K562 (cell line): ENCODE data around the gene MPZL1. TPM values are rescaled to one million over a fixed set of nuclear protein-coding genes. Genes with fewer than 3 reads are reported as not detected.

Source experiments
- ARNT ChIP-seq, 2 experiments: fragments of 450-650 bp; IDR thresholded peaks; 2 replicates each; pipeline ENCODE4 v1.6.1; 2016; ENCODE audit warnings: mild to moderate bottlenecking in 1 of 2
- BHLHE40 ChIP-seq: IDR thresholded peaks from 2 replicates; pipeline ENCODE4 v1.6.1; 2011; ENCODE audit warnings: low read length, improper control_type of control experiment
- BRD9 ChIP-seq: fragments of 450-650 bp; IDR thresholded peaks from 2 replicates; pipeline ENCODE4 v1.6.1; 2018; ENCODE audit warnings: low read depth; ENCODE audit not compliant: partially characterized antibody
- EP300 ChIP-seq: IDR thresholded peaks from 2 replicates; pipeline ENCODE4 v1.6.1; 2012; ENCODE audit warnings: low read length, improper control_type of control experiment
- EP400 ChIP-seq: fragments of 450-650 bp; IDR thresholded peaks from 2 replicates; pipeline ENCODE4 v1.6.1; 2017; ENCODE audit warnings: antibody characterized with exemption, mild to moderate bottlenecking, moderate library complexity
- ETV5 ChIP-seq: sonication (generic); formaldehyde crosslinking; IDR thresholded peaks from 2 replicates; pipeline ENCODE4 v1.4.0; 2020; ENCODE audit warnings: low read depth, mild to moderate bottlenecking, missing genetic modification reagents
- GATA2 ChIP-seq: sonication (generic); formaldehyde crosslinking; IDR thresholded peaks from 2 replicates; pipeline ENCODE4 v1.4.0; 2020; ENCODE audit warnings: mild to moderate bottlenecking, missing genetic modification reagents
- GMEB1 ChIP-seq: fragments of 250-450 bp; sonication (Bioruptor Pico); IDR thresholded peaks from 2 replicates; pipeline ENCODE4 v1.4.0; 2020; ENCODE audit warnings: mild to moderate bottlenecking
- KDM5B ChIP-seq: fragments of 200-600 bp; sonication (generic); IDR thresholded peaks from 2 replicates; pipeline ENCODE4 v1.6.1; 2012; ENCODE audit warnings: low read depth, mild to moderate bottlenecking, moderate library complexity, low read length, control low read depth, inconsistent platforms; ENCODE audit not compliant: insufficient replicate concordance
- LCOR ChIP-seq: sonication (generic); formaldehyde crosslinking; IDR thresholded peaks from 2 replicates; pipeline ENCODE4 v1.8.0; 2022; ENCODE audit warnings: mild to moderate bottlenecking, missing genetic modification reagents
- MLLT1 ChIP-seq, 2 experiments: fragments of 450-650 bp; IDR thresholded peaks; 2 replicates each; pipeline ENCODE4 v1.6.1; 2016
- MYNN ChIP-seq, 2 experiments: sonication (generic); formaldehyde crosslinking in 1 of 2; IDR thresholded peaks; 2 replicates each; pipeline versions ENCODE4 v1.5.0 to v1.6.1; 2016 to 2020; ENCODE audit warnings: antibody characterized with exemption in 1 of 2, missing genetic modification reagents in 1 of 2
- NFATC3 ChIP-seq: fragments of 450-650 bp; IDR thresholded peaks from 2 replicates; pipeline ENCODE4 v1.6.1; 2017; ENCODE audit warnings: mild to moderate bottlenecking
- NFE2 ChIP-seq: IDR thresholded peaks from 2 replicates; pipeline ENCODE4 v1.6.1; 2014; ENCODE audit warnings: antibody characterized with exemption, low read depth
- RBM39 ChIP-seq: fragments of 200-400 bp; formaldehyde crosslinking; optimal IDR thresholded peaks from 2 replicates; pipeline ENCODE3; 2018; ENCODE audit warnings: low read depth, low read length
- RCOR1 ChIP-seq, 2 experiments: IDR thresholded peaks; 2 replicates each; pipeline ENCODE4 v1.6.1; 2012; ENCODE audit warnings: low read depth in 2 of 2, low read length in 2 of 2, borderline replicate concordance in 1 of 2, improper control_type of control experiment in 1 of 2
- RNF219 ChIP-seq: fragments of 250-450 bp; sonication (Bioruptor Pico); IDR thresholded peaks from 2 replicates; pipeline ENCODE4 v1.5.0; 2022; ENCODE audit warnings: mild to moderate bottlenecking
- SIRT6 ChIP-seq: IDR thresholded peaks from one replicate; pipeline ENCODE4 v1.6.1; 2012; ENCODE audit warnings: low read depth, mild to moderate bottlenecking, control low read depth, inconsistent platforms, low read length, moderate library complexity
- SMARCA5 ChIP-seq: fragments of 450-650 bp; IDR thresholded peaks from 2 replicates; pipeline ENCODE4 v1.6.1; 2016
- SMARCC2 ChIP-seq: fragments of 450-650 bp; IDR thresholded peaks from 2 replicates; pipeline ENCODE4 v1.6.1; 2017; ENCODE audit warnings: antibody characterized with exemption, moderate library complexity, mild to moderate bottlenecking, low read depth
- SP1 ChIP-seq: sonication (generic); formaldehyde crosslinking; IDR thresholded peaks from 2 replicates; pipeline ENCODE4 v1.8.1; 2022; ENCODE audit warnings: mild to moderate bottlenecking, missing genetic modification reagents
- TEAD1 ChIP-seq, 2 experiments: fragments of 450-650 bp in 1 of 2; sonication (generic) in 1 of 2; formaldehyde crosslinking; IDR thresholded peaks; 2 replicates each; pipeline versions ENCODE4 v1.4.0 to v1.8.0; 2020 to 2022; ENCODE audit warnings: mild to moderate bottlenecking in 2 of 2, missing genetic modification reagents in 1 of 2
- ZFX ChIP-seq: sonication (generic); formaldehyde crosslinking; IDR thresholded peaks from 2 replicates; pipeline ENCODE4 v1.8.0; 2022; ENCODE audit warnings: mild to moderate bottlenecking, missing genetic modification reagents, moderate library complexity
- ZNF57 ChIP-seq: fragments of 450-650 bp; formaldehyde crosslinking; IDR thresholded peaks from 2 replicates; pipeline ENCODE4 v1.4.0; 2020; ENCODE audit warnings: mild to moderate bottlenecking, moderate library complexity
- ZNF644 ChIP-seq: fragments of 200-800 bp; sonication (Bioruptor generic); IDR thresholded peaks from 2 replicates; pipeline ENCODE4 v1.6.1; 2016; ENCODE audit warnings: low read depth, missing genetic modification characterization, missing compliant biosample characterization
- ZNF699 ChIP-seq: fragments of 250-450 bp; sonication (Bioruptor Pico); IDR thresholded peaks from 2 replicates; pipeline ENCODE4 v1.8.0; 2021; ENCODE audit warnings: mild to moderate bottlenecking, moderate library complexity; ENCODE audit not compliant: insufficient replicate concordance
- polyA plus RNA-seq, 8 experiments: library from polyadenylated mRNA; depleted of rRNA in 4 of 8; stranded (reverse) in 5 of 8; unstranded in 3 of 8; fragments of >200 nt; fragmentation: Nextera tagmentation in 2 of 8; fragmentation: Illumina TruSeq in 1 of 8; extraction: Ambion mirVana in 2 of 8; extraction: Trizol in 1 of 8; gene quantifications; 2 replicates each; pipeline versions ENCODE4 v1.2.1 to v1.2.3, GENCODE V29; 2011 to 2014; ENCODE audit warnings: inconsistent platforms in 1 of 8, missing spikeins in 1 of 8
- total RNA-seq, 7 experiments: library from RNA; depleted of rRNA in 6 of 7; stranded (reverse); fragments of >200 nt in 6 of 7; fragmentation: Illumina TruSeq in 2 of 7; extraction: Trizol in 2 of 7; gene quantifications; 2 replicates each; pipeline versions ENCODE4 v1.2.1 to v1.2.3, GENCODE V29; 2011 to 2021; ENCODE audit warnings: low replicate concordance in 1 of 7

The MPZL1 gene
- total and polyA plus RNA-seq, 9 of the 15 experiments (the other 6 are each of a cell fraction or from before 2014, with no cell fraction given) = 14.5 to 153 (median 66.5) TPM

- TF ChIP-seq EP300 = peak; percentile 40
- no peak for TF ChIP-seq ZNF644
- 0 out of 4 replicates have a peak, but pooled peaks of 1 of the 2 experiments have one; percentile 16 for TF ChIP-seq ARNT (IDR thresholded peaks at IDR 0.05)
- no peak for TF ChIP-seq ZFX (CRISPR knock-in tag)
- TF ChIP-seq SMARCC2 = peak; percentile 84
- no peak for TF ChIP-seq RBM39
- TF ChIP-seq MYNN (IDR thresholded peaks at IDR 0.05) = no peak
- no peak for TF ChIP-seq MYNN (CRISPR knock-in tag; IDR thresholded peaks at IDR 0.05)
- no peak for TF ChIP-seq ZNF699 (CRISPR knock-in tag)
- TF ChIP-seq NFE2 = peak; percentile 97
- TF ChIP-seq ZNF57 (CRISPR knock-in tag) = no peak
- no peak for TF ChIP-seq SIRT6
- TF ChIP-seq ETV5 (CRISPR knock-in tag) = no peak
- TF ChIP-seq SP1 (CRISPR knock-in tag) = no peak
- peak; percentile 51 for TF ChIP-seq EP400
- no peak for TF ChIP-seq GATA2 (CRISPR knock-in tag)
- TF ChIP-seq RCOR1 (IDR thresholded peaks at IDR 0.05; ENCODE audit: borderline replicate concordance in 1 of 2, low read depth in 2 of 2, low read length in 2 of 2) = no peak
- TF ChIP-seq LCOR (CRISPR knock-in tag) = no peak
- TF ChIP-seq GMEB1 (CRISPR knock-in tag) = no peak
- TF ChIP-seq KDM5B = no peak
- no peak for TF ChIP-seq NFATC3
- TF ChIP-seq RNF219 = no peak
- TF ChIP-seq MLLT1 (IDR thresholded peaks at IDR 0.05) = no peak
- TF ChIP-seq SMARCA5 = 0 out of 2 replicates have a peak, but pooled peaks have one; percentile 13
- TF ChIP-seq BHLHE40 = no peak
- TF ChIP-seq BRD9 = no peak
- TF ChIP-seq TEAD1 (CRISPR knock-in tag; IDR thresholded peaks at IDR 0.05) = no peak
Observed at GRCh38 chr1:167747988-167748387, 26.2 kb downstream of the MPZL1 start (continued).
